ENCODE measurements around the gene ROBO1. TPM values are rescaled to one million over a fixed set of nuclear protein-coding genes. Genes with fewer than 3 reads are reported as not detected.

ROBO1 gene
- total RNA-seq, 1 experiment from 2014 or later: 32.2 TPM

GRCh38 chr3:79199966-79200365 lies 567.8 kb downstream of the ROBO1 start:
- intact Hi-C loops (cut with micrococcal nuclease): no loop called here
- no peak overlapping the region for H3K4me3 Mint-ChIP-seq (ENCODE audit: unreplicated experiment)
- H3K9me3 Mint-ChIP-seq (ENCODE audit: unreplicated experiment): no peaks in the 10 kb centered on the region
- H3K27me3 Mint-ChIP-seq (ENCODE audit: insufficient read depth, unreplicated experiment): peaks cover 91% of the 10 kb centered on the region
- H3K27ac Mint-ChIP-seq (ENCODE audit: low read depth, unreplicated experiment): no peak overlapping the region
- no peak for DNase-seq (ENCODE audit: unreplicated experiment)
- TF ChIP-seq CTCF (IDR thresholded peaks at IDR 0.05; ENCODE audit: unreplicated experiment): no peak
- no peaks in the 10 kb centered on the region for H3K4me1 Mint-ChIP-seq (ENCODE audit: insufficient read depth, unreplicated experiment)
- ChIA-PET POLR2A (no interaction called here), CTCF (interaction anchor here (0.7 kb wide), 1 partner anchor 218 kb away, joined by 3 read pairs; no protein-coding TSS in a partner anchor)
- H3K36me3 Mint-ChIP-seq (ENCODE audit: insufficient read depth, unreplicated experiment): no peaks in the 10 kb centered on the region
- no TSS peak for BruUV-seq (replicated peaks)

- no peaks in the 10 kb centered on the region for H3K9me3 Mint-ChIP-seq (ENCODE audit: unreplicated experiment)
- POLR2A ChIA-PET: no interaction called here
Observed at GRCh38 chr3:79187426-79187825, 580.4 kb downstream of the ROBO1 start.

GRCh38 chr3:79184251-79184650 lies 583.5 kb downstream of the ROBO1 start:
- H3K4me3 Mint-ChIP-seq (ENCODE audit: unreplicated experiment): no peak overlapping the region
- ChIA-PET CTCF (interaction anchor here (0.6 to 1.0 kb wide), 2 partner anchors 12 to 152 kb away, joined by 3 to 4 read pairs; no protein-coding TSS in a partner anchor), POLR2A (no interaction called here)
- TF ChIP-seq CTCF (IDR thresholded peaks at IDR 0.05; ENCODE audit: unreplicated experiment): no peak
- intact Hi-C loops (cut with micrococcal nuclease): no loop called here
- no TSS peak for BruUV-seq (replicated peaks)
- H3K9me3 Mint-ChIP-seq (ENCODE audit: unreplicated experiment): no peaks in the 10 kb centered on the region
- no peaks in the 10 kb centered on the region for H3K36me3 Mint-ChIP-seq (ENCODE audit: insufficient read depth, unreplicated experiment)
- H3K4me1 Mint-ChIP-seq (ENCODE audit: insufficient read depth, unreplicated experiment): no peaks in the 10 kb centered on the region
- no peak overlapping the region for H3K27ac Mint-ChIP-seq (ENCODE audit: low read depth, unreplicated experiment)
- peaks cover 98% of the 10 kb centered on the region for H3K27me3 Mint-ChIP-seq (ENCODE audit: insufficient read depth, unreplicated experiment)
- no peak for DNase-seq (ENCODE audit: unreplicated experiment)

More at GRCh38 chr3:79187426-79187825, 580.4 kb downstream of the ROBO1 start:
- CTCF ChIA-PET: no interaction called here
- no peaks in the 10 kb centered on the region for H3K36me3 Mint-ChIP-seq (ENCODE audit: insufficient read depth, unreplicated experiment)
- no peaks in the 10 kb centered on the region for H3K4me1 Mint-ChIP-seq (ENCODE audit: insufficient read depth, unreplicated experiment)
- H3K27me3 Mint-ChIP-seq (ENCODE audit: insufficient read depth, unreplicated experiment): peaks cover 74% of the 10 kb centered on the region
- intact Hi-C loops (cut with micrococcal nuclease): no loop called here
- BruUV-seq (replicated peaks): no TSS peak
- TF ChIP-seq CTCF (IDR thresholded peaks at IDR 0.05; ENCODE audit: unreplicated experiment): no peak
- no peak for DNase-seq (ENCODE audit: unreplicated experiment)
- H3K27ac Mint-ChIP-seq (ENCODE audit: low read depth, unreplicated experiment): no peak overlapping the region
- H3K4me3 Mint-ChIP-seq (ENCODE audit: unreplicated experiment): no peak overlapping the region

- no TSS peak for BruUV-seq (replicated peaks)
- ChIA-PET POLR2A (no interaction called here), CTCF (interaction anchor here (0.6 to 1.0 kb wide), 2 partner anchors 11 to 151 kb away, joined by 3 to 4 read pairs; no protein-coding TSS in a partner anchor)
- no peak for TF ChIP-seq CTCF (IDR thresholded peaks at IDR 0.05; ENCODE audit: unreplicated experiment)
- Mint-ChIP-seq H3K4me3 (ENCODE audit: unreplicated experiment) (no peak overlapping the region), H3K27me3 (ENCODE audit: insufficient read depth, unreplicated experiment) (peaks cover 100% of the 10 kb centered on the region), H3K4me1 (ENCODE audit: insufficient read depth, unreplicated experiment) (no peaks in the 10 kb centered on the region), H3K36me3 (ENCODE audit: insufficient read depth, unreplicated experiment) (no peaks in the 10 kb centered on the region), H3K9me3 (ENCODE audit: unreplicated experiment) (no peaks in the 10 kb centered on the region), H3K27ac (ENCODE audit: low read depth, unreplicated experiment) (no peak overlapping the region)
- no peak for DNase-seq (ENCODE audit: unreplicated experiment)
- intact Hi-C loops (cut with micrococcal nuclease): no loop called here
Observed at GRCh38 chr3:79183496-79183895, 584.3 kb downstream of the ROBO1 start.

Measured in MCF 10A (cell line).